K562 (cell line): ENCODE data around the gene SERPINH1. TPM values are rescaled to one million over a fixed set of nuclear protein-coding genes. Genes with fewer than 3 reads are reported as not detected.

Source experiments
- ATAC-seq: fragments of 200-7000 bp; cut with Tn5 transposase; 3 replicates; pipeline ENCODE4 v1.9.1; 2020; ENCODE audit warnings: moderate library complexity
- BruUV-seq: library from RNA; stranded (reverse); fragments of 400-500 nt; replicated peaks from 2 replicates; lab custom pipeline; 2021; lab: Mats Ljungman, UMichigan
- CTCF ChIA-PET: fragments of 300-600 bp; formaldehyde crosslinking; extraction: SDS; loops from one replicate; lab custom pipeline; 2021; ENCODE audit warnings: low intra/inter-chr PET ratio; lab: Yijun Ruan, JAX
- POLR2A ChIA-PET: fragments of 300-600, 350-650 bp; sonication (Branson Sonifier 250); formaldehyde crosslinking; extraction: SDS; loops from one replicate; lab custom pipeline; 2021; ENCODE audit warnings: antibody characterized with exemption, inconsistent platforms; lab: Yijun Ruan, JAX
- DNase-seq, 4 experiments: peaks; one replicate each; pipeline versions ENCODE4 v3.0.0 to v3.0.0-alpha.2; 2011 to 2018; ENCODE audit warnings: low spot score in 3 of 4, mixed read lengths in 3 of 4; ENCODE audit errors: extremely low read depth in 1 of 4
- FAIRE-seq: peaks from 2 replicates; lab custom pipeline; 2011; peaks lifted over from hg19 to GRCh38; lab: Jason Lieb, UNC
- H2AFZ ChIP-seq: 2 replicates; pipeline ENCODE4 v1.6.0; 2011; ENCODE audit warnings: low read depth, low read length, control low read depth, inconsistent platforms
- H3K27ac ChIP-seq: fragments of 200-600 bp; 3 replicates; pipeline ENCODE4 v1.8.0; 2011; ENCODE audit warnings: low read depth, mild to moderate bottlenecking, control low read depth, inconsistent platforms, low read length, moderate library complexity, mixed read lengths; ENCODE audit errors: extremely low read depth
- H3K27me3 ChIP-seq, 2 experiments: fragments of 300-600 bp in 1 of 2; 2 replicates in 1 of 2; 3 replicates in 1 of 2; pipeline versions ENCODE4 v1.6.0 to v1.8.0; 2011; ENCODE audit warnings: inconsistent platforms in 2 of 2, low read length in 2 of 2, mild to moderate bottlenecking in 1 of 2, mixed read lengths in 1 of 2, moderate library complexity in 1 of 2; ENCODE audit not compliant: control insufficient read depth in 2 of 2, insufficient read depth in 2 of 2
- H3K36me3 ChIP-seq: fragments of 300-600 bp; 3 replicates; pipeline ENCODE4 v1.8.0; 2011; ENCODE audit warnings: mild to moderate bottlenecking, low read length, inconsistent platforms; ENCODE audit not compliant: control insufficient read depth, insufficient read depth
- H3K4me1 ChIP-seq, 2 experiments: fragments of 200-600 bp in 1 of 2; replicated peaks in 1 of 2; 2 replicates in 1 of 2; 3 replicates in 1 of 2; pipeline versions ENCODE4 v1.5.1 to v1.8.0; 2011; ENCODE audit warnings: inconsistent platforms in 2 of 2, low read length in 2 of 2, mild to moderate bottlenecking in 1 of 2, mixed read lengths in 1 of 2, moderate library complexity in 1 of 2; ENCODE audit not compliant: control insufficient read depth in 2 of 2, insufficient read depth in 2 of 2
- H3K4me2 ChIP-seq: 2 replicates; pipeline ENCODE4 v1.6.1; 2011; ENCODE audit warnings: low read length, control low read depth, inconsistent platforms, mixed read lengths; ENCODE audit not compliant: insufficient read depth
- H3K4me3 ChIP-seq: fragments of 200-600 bp; sonication (generic), shearing (Covaris generic); 2 replicates; pipeline ENCODE4 v1.5.1; 2016; ENCODE audit warnings: control low read depth, inconsistent platforms
- H3K79me2 ChIP-seq: fragments of 200-600 bp; 3 replicates; pipeline ENCODE4 v1.8.0; 2011; ENCODE audit warnings: low read length, inconsistent platforms; ENCODE audit not compliant: control insufficient read depth, insufficient read depth
- H3K9ac ChIP-seq, 2 experiments: 2 replicates each; pipeline versions ENCODE4 v1.6.0 to v1.6.1; 2011; ENCODE audit warnings: low read depth in 2 of 2, low read length in 2 of 2, control low read depth in 1 of 2, inconsistent platforms in 1 of 2, mild to moderate bottlenecking in 1 of 2, mixed read lengths in 1 of 2; ENCODE audit not compliant: insufficient read depth in 1 of 2
- H3K9me1 ChIP-seq: one replicate; pipeline ENCODE4 v1.6.0; 2011; ENCODE audit warnings: inconsistent platforms, mild to moderate bottlenecking, low read length, moderate library complexity; ENCODE audit not compliant: control insufficient read depth, insufficient read depth
- H3K9me3 ChIP-seq: replicated peaks from 2 replicates; pipeline ENCODE4 v1.5.1; 2011; ENCODE audit warnings: low read depth, low read length, inconsistent platforms; ENCODE audit not compliant: control insufficient read depth, insufficient read depth
- H4K20me1 ChIP-seq: replicated peaks from 2 replicates; pipeline ENCODE4 v1.6.1; 2011; ENCODE audit warnings: low read length, inconsistent platforms, mixed read lengths; ENCODE audit not compliant: control insufficient read depth, insufficient read depth
- ATF4 ChIP-seq: fragments of 450-650 bp; formaldehyde crosslinking; IDR thresholded peaks from 2 replicates; pipeline ENCODE4 v1.4.0; 2022; ENCODE audit warnings: mild to moderate bottlenecking, moderate library complexity
- BRCA1 ChIP-seq, 2 experiments: fragments of 450-650 bp in 1 of 2; sonication (generic) in 1 of 2; formaldehyde crosslinking in 1 of 2; IDR thresholded peaks; 2 replicates each; pipeline versions ENCODE4 v1.5.0 to v1.6.1; 2017 to 2020; ENCODE audit warnings: mild to moderate bottlenecking in 1 of 2, missing genetic modification reagents in 1 of 2
- CEBPB ChIP-seq: fragments of 450-650 bp; IDR thresholded peaks from 2 replicates; pipeline ENCODE4 v1.6.1; 2016; ENCODE audit warnings: missing genetic modification characterization, missing compliant biosample characterization
- HDAC2 ChIP-seq: fragments of 450-650 bp; IDR thresholded peaks from 2 replicates; pipeline ENCODE4 v1.6.1; 2016; ENCODE audit warnings: mild to moderate bottlenecking
- MCM2 ChIP-seq: fragments of 450-650 bp; IDR thresholded peaks from 2 replicates; pipeline ENCODE4 v1.6.1; 2017; ENCODE audit warnings: low read depth, mild to moderate bottlenecking
- NFRKB ChIP-seq: fragments of 450-650 bp; IDR thresholded peaks from 2 replicates; pipeline ENCODE4 v1.6.1; 2016; ENCODE audit warnings: low read depth
- ZNF232 ChIP-seq: sonication (generic); formaldehyde crosslinking; IDR thresholded peaks from 2 replicates; pipeline ENCODE4 v1.8.0; 2022; ENCODE audit warnings: mild to moderate bottlenecking, missing genetic modification reagents
- ZNF24 ChIP-seq: fragments of 450-650 bp; IDR thresholded peaks from 2 replicates; pipeline ENCODE4 v1.6.1; 2016
- ZNF561 ChIP-seq: fragments of 450-650 bp; formaldehyde crosslinking; conservative IDR thresholded peaks from 2 replicates; pipeline ENCODE4 v1.4.0; 2020; ENCODE audit warnings: mild to moderate bottlenecking, moderate library complexity
- WGBS: fragments of 100-300 bp; shearing (Covaris generic); methylation state at CpG from one replicate; pipeline ENCODE4 v1.1.6; 2016; ENCODE audit warnings: low coverage, mixed read lengths; ENCODE audit not compliant: insufficient coverage; ENCODE audit errors: missing lambda C conversion rate; 5-methylcytosine and 5-hydroxymethylcytosine counted together
- in situ Hi-C: fragments of 300-500 bp; cut with MboI; formaldehyde crosslinking; loops from 4 replicates; pipeline ENCODE4 v1.15.0; 2018; ENCODE audit warnings: inconsistent platforms, mixed read lengths
- intact Hi-C: fragments of 100-400 bp; cut with micrococcal nuclease; formaldehyde crosslinking; loops from 2 replicates; pipeline ENCODE4 v1.14.2; 2022
- polyA plus RNA-seq, 8 experiments: library from polyadenylated mRNA; depleted of rRNA in 4 of 8; stranded (reverse) in 5 of 8; unstranded in 3 of 8; fragments of >200 nt; fragmentation: Nextera tagmentation in 2 of 8; fragmentation: Illumina TruSeq in 1 of 8; extraction: Ambion mirVana in 2 of 8; extraction: Trizol in 1 of 8; gene quantifications; 2 replicates each; pipeline versions ENCODE4 v1.2.1 to v1.2.3, GENCODE V29; 2011 to 2014; ENCODE audit warnings: inconsistent platforms in 1 of 8, missing spikeins in 1 of 8
- total RNA-seq, 7 experiments: library from RNA; depleted of rRNA in 6 of 7; stranded (reverse); fragments of >200 nt in 6 of 7; fragmentation: Illumina TruSeq in 2 of 7; extraction: Trizol in 2 of 7; gene quantifications; 2 replicates each; pipeline versions ENCODE4 v1.2.1 to v1.2.3, GENCODE V29; 2011 to 2021; ENCODE audit warnings: low replicate concordance in 1 of 7
- TF ChIP-seq, protein P1 (sequence below): fragments of 450-650 bp; formaldehyde crosslinking; IDR thresholded peaks from 2 replicates; pipeline ENCODE4 v1.4.0; 2020; ENCODE audit warnings: mild to moderate bottlenecking, mixed read lengths

SERPINH1 gene
- total and polyA plus RNA-seq, 9 of the 15 experiments (the other 6 are each of a cell fraction or from before 2014, with no cell fraction given): 2.8 to 106 (median 67.9) TPM

DNA sequence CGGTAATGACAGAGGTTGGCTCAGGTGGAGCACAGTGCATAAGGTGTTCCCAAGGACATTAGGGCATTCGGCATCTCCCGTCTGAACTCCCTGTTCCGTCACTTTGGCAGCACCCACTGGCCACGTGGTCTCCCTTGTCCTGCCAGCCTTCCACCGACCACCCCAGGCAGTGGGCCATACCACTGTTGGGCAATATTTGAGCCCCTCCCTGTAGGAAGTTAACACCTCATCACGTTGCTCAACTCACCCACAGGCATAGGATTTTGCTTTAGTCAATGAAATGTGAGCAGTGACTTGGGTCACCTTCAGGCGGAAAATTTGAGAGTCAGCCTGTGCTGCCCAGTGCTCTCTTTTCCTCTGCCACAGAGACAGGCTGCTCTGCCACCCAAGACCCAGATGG, 44.0 kb downstream of the SERPINH1 start:
- no peak overlapping the region; a peak in 1 of 4 replicates for H3K9ac ChIP-seq
- POLR2A ChIA-PET: no interaction called here
- TF ChIP-seq, protein P1, sequence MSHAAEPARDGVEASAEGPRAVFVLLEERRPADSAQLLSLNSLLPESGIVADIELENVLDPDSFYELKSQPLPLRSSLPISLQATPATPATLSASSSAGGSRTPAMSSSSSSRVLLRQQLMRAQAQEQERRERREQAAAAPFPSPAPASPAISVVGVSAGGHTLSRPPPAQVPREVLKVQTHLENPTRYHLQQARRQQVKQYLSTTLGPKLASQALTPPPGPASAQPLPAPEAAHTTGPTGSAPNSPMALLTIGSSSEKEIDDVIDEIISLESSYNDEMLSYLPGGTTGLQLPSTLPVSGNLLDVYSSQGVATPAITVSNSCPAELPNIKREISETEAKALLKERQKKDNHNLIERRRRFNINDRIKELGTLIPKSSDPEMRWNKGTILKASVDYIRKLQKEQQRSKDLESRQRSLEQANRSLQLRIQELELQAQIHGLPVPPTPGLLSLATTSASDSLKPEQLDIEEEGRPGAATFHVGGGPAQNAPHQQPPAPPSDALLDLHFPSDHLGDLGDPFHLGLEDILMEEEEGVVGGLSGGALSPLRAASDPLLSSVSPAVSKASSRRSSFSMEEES (CRISPR knock-in tag): no peak
- TF ChIP-seq CEBPB: peak; percentile 51; the same call in 1 of the 2 replicates
- no peak for TF ChIP-seq BRCA1 (IDR thresholded peaks at IDR 0.05)
- TF ChIP-seq BRCA1 (CRISPR knock-in tag; IDR thresholded peaks at IDR 0.05): 0 out of 2 replicates have a peak, but pooled peaks have one; percentile 58
- no peaks in the 10 kb centered on the region for H4K20me1 ChIP-seq
- DNase-seq (no peak), FAIRE-seq (no peak), ATAC-seq (no peak)
- H3K27ac ChIP-seq: no peak overlapping the region
- H3K79me2 ChIP-seq: no peaks in the 10 kb centered on the region
- 21% methylated on average over 8 of the region's 8 CpGs for WGBS
- H3K4me1 ChIP-seq: no peaks in the 10 kb centered on the region
- H3K27me3 ChIP-seq: peaks cover 27 to 34% of the 10 kb centered on the region in 2 experiments; a peak in 4 of 5 replicates
- intact Hi-C loops: no loop called here
- no peak overlapping the region for H2AFZ ChIP-seq
- H3K4me3 ChIP-seq: no peak overlapping the region
- H3K4me2 ChIP-seq: no peak overlapping the region
- no peaks in the 10 kb centered on the region for H3K9me1 ChIP-seq
- H3K9me3 ChIP-seq: no peaks in the 10 kb centered on the region
- no TSS peak for BruUV-seq
- no peaks in the 10 kb centered on the region for H3K36me3 ChIP-seq
- CTCF ChIA-PET: no interaction called here
- in situ Hi-C loops: no loop called here

DNA sequence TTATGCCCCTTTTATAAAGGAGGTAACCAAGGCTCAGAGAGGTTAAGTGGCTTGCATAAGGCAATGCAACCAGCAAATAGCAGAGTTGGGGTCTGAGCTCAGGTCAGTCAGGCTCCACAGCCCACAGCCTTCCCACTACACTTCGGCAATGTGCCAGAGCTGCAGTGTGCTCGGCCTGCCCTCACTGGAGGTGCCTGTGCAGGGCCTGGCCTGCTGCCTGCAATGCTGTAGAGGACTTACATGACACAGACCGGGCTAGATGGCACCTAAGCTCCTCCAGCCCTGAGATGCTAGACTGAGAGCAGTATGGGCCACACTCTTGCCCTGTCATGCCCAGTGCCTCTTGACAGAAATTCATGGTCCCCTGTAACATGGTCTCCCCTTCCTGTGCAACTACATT, 49.8 kb downstream of the SERPINH1 start:
- in situ Hi-C loops: no loop called here

More for the DNA sequence above, 49.8 kb downstream of the SERPINH1 start:
- Histone ChIP-seq H3K9ac (peak overlapping the region in 1 of 2 experiments; percentile 46; a peak in 1 of 4 replicates), H3K4me1 (no peaks in the 10 kb centered on the region; a peak in 1 of 5 replicates), H3K4me3 (no peak overlapping the region), H3K9me3 (no peaks in the 10 kb centered on the region), H3K27me3 (peaks cover 7 to 24% of the 10 kb centered on the region in 2 experiments; a peak in 4 of 5 replicates), H4K20me1 (no peaks in the 10 kb centered on the region; the same call in 1 of the 2 replicates), H3K4me2 (no peak overlapping the region), H3K36me3 (no peaks in the 10 kb centered on the region), H3K9me1 (no peaks in the 10 kb centered on the region), H3K27ac (no peak overlapping the region), H3K79me2 (no peaks in the 10 kb centered on the region), H2AFZ (no peak overlapping the region)
- WGBS: 3% methylated on average over 3 of the region's 3 CpGs
- ChIA-PET POLR2A (interaction anchor here (0.5 to 0.9 kb wide), 2 partner anchors 24 to 999 kb away, joined by 3 read pairs; no protein-coding TSS in a partner anchor), CTCF (no interaction called here)
- DNase-seq (no peak), FAIRE-seq (no peak), ATAC-seq (no peak)
- no peak for TF ChIP-seq ATF4
- no peak for TF ChIP-seq ZNF232 (CRISPR knock-in tag)
- TF ChIP-seq ZNF561 (CRISPR knock-in tag): no peak
- TF ChIP-seq NFRKB: no peak
- TF ChIP-seq ZNF24: peak; percentile 64; the same call in 1 of the 2 replicates
- TF ChIP-seq HDAC2: no peak
- TF ChIP-seq MCM2: no peak
- BruUV-seq: no TSS peak
- intact Hi-C loops: no loop called here
